ENCODE results near the gene MRFAP1L1.
"Not testable (repeated sequence)": the region's sequence is repeated elsewhere in the genome, so short reads cannot be mapped to it uniquely, and the experiment has no call there.

The MRFAP1L1 gene

GRCh38 chr4:6733358-6734164, 23.9 kb upstream of the MRFAP1L1 start:
- DNase-seq = no peak

- DNase-seq = no peak
These were observed 23.0 kb upstream of the MRFAP1L1 start for GRCh38 chr4:6732441-6733357.

- DNase-seq = no peak
These were observed 22.1 kb upstream of the MRFAP1L1 start for GRCh38 chr4:6731780-6732179.

- no peak for DNase-seq
These were observed 21.6 kb upstream of the MRFAP1L1 start for GRCh38 chr4:6731318-6731675.

GRCh38 chr4:6730603-6731317, 21.1 kb upstream of the MRFAP1L1 start:
- no peak for DNase-seq

GRCh38 chr4:6728320-6729029, 18.8 kb upstream of the MRFAP1L1 start:
- no peak for DNase-seq

GRCh38 chr4:6727943-6728250, 18.2 kb upstream of the MRFAP1L1 start:
- DNase-seq = no peak

- DNase-seq = peak; percentile 22
These were observed 17.6 kb upstream of the MRFAP1L1 start for GRCh38 chr4:6727081-6727942.

GRCh38 chr4:6725427-6725961, 15.8 kb upstream of the MRFAP1L1 start:
- not testable (repeated sequence) for DNase-seq

- no peak for DNase-seq
These were observed 14.9 kb upstream of the MRFAP1L1 start for GRCh38 chr4:6724421-6725111.

GRCh38 chr4:6723851-6724250, 14.2 kb upstream of the MRFAP1L1 start:
- DNase-seq = no peak

GRCh38 chr4:6722891-6723290, 13.2 kb upstream of the MRFAP1L1 start:
- no peak for DNase-seq

GRCh38 chr4:6721121-6721520, 11.5 kb upstream of the MRFAP1L1 start:
- no peak for DNase-seq

GRCh38 chr4:6720202-6720699, 10.6 kb upstream of the MRFAP1L1 start:
- DNase-seq = peak; percentile 78

- no peak for DNase-seq
These were observed 10.0 kb upstream of the MRFAP1L1 start for GRCh38 chr4:6719611-6720179.

GRCh38 chr4:6718932-6719610, 9.4 kb upstream of the MRFAP1L1 start:
- DNase-seq = no peak

- no peak for DNase-seq
These were observed 7.4 kb upstream of the MRFAP1L1 start for GRCh38 chr4:6716958-6717655.

GRCh38 chr4:6716018-6716911, 6.6 kb upstream of the MRFAP1L1 start, which contains the start of gene BLOC1S4:
TSS of gene BLOC1S4 (plus strand) at chr4:6716174. CDS start at chr4:6716210, 36 bp downstream.
- DNase-seq = peak; percentile 88

Measured in NCI-H146 (cell line).